Peyer's patch (tissue), 4 donors: ENCODE measurements around the gene PHACTR1. TPM values are rescaled to one million over a fixed set of nuclear protein-coding genes. Genes with fewer than 3 reads are reported as not detected.

ENCODE experiments used
- DNase-seq, 3 donors: peaks; one replicate each; pipeline ENCODE4 v3.0.0-alpha.2; 2017 to 2019
- H3K27ac ChIP-seq, 4 donors: fragments of 200-600 bp; sonication (generic); one replicate each; pipeline ENCODE4 v1.5.1; 2016 to 2019
- H3K27me3 ChIP-seq, 2 donors: fragments of 200-600 bp; sonication (generic); one replicate each; pipeline ENCODE4 v1.5.1; 2019
- H3K36me3 ChIP-seq, 3 donors: fragments of 200-600 bp; sonication (generic); one replicate each; pipeline ENCODE4 v1.5.1; 2016 to 2019
- H3K4me1 ChIP-seq, 4 donors: fragments of 200-600 bp; sonication (generic); one replicate each; pipeline ENCODE4 v1.5.1; 2016 to 2019
- H3K4me3 ChIP-seq, 4 donors: fragments of 200-600 bp; sonication (generic); 1 replicate in 3 of 4; 2 replicates in 1 of 4; pipeline ENCODE4 v1.5.1; 2016 to 2019; ENCODE audit warnings: mild to moderate bottlenecking in 1 of 4
- H3K9me3 ChIP-seq, 4 donors: fragments of 200-600 bp; sonication (generic); one replicate each; pipeline ENCODE4 v1.5.1; 2016 to 2019; ENCODE audit warnings: mild to moderate bottlenecking in 1 of 4
- POLR2A ChIP-seq, 2 donors: fragments of 450-650 bp; IDR thresholded peaks; one replicate each; pipeline ENCODE4 v1.5.1; 2017; ENCODE audit warnings: antibody characterized with exemption in 2 of 2, mild to moderate bottlenecking in 2 of 2, moderate library complexity in 2 of 2
- total RNA-seq, 4 donors: library from RNA; depleted of rRNA; stranded (reverse); fragments of >200 nt; gene quantifications; one replicate each; pipeline ENCODE4 v1.1.0, GENCODE V29; 2016
- TF ChIP-seq, protein P1 (sequence below), 6 experiments: fragments of 450-650 bp in 4 of 6; fragments of 200-600 bp in 2 of 6; sonication (generic) in 1 of 6; IDR thresholded peaks; one replicate each; pipeline ENCODE4 v1.5.1; 2017 to 2019; ENCODE audit warnings: antibody characterized with exemption in 6 of 6, mild to moderate bottlenecking in 3 of 6, moderate library complexity in 1 of 6

PHACTR1 gene
- total RNA-seq, 4 donors from 2014 or later, result 0.35 to 19.0 (median 1.7) TPM

DNA sequence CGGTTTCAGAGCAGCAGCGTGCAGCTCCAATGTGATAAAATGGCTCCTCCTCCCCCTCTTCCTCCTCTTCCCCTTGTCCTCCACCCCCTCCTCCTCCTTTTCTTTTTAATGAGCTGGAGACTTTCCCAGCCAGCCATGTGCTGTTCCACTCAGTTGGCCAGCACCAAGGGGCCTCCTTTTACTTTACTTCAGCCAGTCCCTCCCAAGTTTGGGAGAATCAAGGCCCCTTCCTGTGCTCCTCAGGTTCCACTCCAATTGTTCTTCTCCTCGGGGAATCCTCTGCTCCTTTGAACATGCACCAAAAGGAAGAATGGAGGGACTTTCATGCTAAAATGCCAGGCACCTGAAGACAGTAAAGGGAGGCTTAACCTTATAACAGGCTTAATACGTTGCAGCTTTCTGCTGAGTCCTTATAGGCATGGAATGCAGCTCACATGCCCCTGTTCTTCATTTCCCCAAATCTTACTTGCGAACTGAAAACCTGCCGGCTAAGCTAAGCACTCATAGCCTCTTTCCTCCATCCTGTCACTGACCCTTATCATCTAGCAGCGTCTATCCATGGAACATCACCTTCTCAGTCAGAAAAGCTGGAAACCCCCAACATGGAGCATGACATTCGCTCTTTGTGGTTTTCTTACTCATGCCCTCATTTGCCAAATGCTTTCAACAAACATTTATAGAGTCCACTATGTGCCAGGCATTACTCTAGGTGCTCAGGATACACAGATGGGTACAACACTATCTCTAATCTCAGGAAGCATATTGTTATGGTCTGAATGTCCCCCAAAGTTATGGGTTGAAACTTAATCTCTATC lies 170.6 kb downstream of the PHACTR1 start:
- peaks cover 0 to 3% (median 0%) of the 10 kb centered on the region in 4 donors for H3K9me3 ChIP-seq
- no peak for DNase-seq

DNA sequence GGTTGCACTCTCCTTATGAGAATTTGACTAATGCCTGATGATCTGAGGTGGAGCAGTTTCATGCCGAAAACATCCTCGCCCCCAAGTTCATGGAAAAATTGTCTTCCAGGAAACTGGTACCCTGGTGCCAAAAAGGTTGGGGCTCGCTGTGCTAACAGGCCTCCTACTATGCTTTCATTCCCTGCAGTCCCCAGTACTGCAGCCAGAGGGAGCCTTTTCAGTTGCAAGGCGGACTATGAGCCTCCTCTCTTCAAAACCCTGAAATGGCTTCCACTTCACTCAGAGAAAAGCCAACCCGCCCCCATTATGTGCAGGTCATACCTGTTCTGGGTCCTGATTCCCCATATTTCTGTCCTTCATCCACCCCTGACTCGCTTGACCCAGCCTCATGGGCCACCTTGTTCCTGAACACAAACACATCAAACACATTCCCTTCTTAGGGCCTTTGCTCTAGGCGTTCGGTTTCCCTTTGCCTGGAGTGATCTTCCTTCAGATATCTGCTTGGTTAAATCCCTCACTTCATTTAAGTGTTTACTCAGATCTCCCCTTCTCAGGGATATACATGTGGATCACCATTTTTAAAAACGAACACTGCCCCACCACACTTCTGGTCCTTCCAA lies 173.7 kb downstream of the PHACTR1 start:
- TF ChIP-seq POLR2A (IDR thresholded peaks at IDR 0.05), result no peak
- TF ChIP-seq, protein P1, sequence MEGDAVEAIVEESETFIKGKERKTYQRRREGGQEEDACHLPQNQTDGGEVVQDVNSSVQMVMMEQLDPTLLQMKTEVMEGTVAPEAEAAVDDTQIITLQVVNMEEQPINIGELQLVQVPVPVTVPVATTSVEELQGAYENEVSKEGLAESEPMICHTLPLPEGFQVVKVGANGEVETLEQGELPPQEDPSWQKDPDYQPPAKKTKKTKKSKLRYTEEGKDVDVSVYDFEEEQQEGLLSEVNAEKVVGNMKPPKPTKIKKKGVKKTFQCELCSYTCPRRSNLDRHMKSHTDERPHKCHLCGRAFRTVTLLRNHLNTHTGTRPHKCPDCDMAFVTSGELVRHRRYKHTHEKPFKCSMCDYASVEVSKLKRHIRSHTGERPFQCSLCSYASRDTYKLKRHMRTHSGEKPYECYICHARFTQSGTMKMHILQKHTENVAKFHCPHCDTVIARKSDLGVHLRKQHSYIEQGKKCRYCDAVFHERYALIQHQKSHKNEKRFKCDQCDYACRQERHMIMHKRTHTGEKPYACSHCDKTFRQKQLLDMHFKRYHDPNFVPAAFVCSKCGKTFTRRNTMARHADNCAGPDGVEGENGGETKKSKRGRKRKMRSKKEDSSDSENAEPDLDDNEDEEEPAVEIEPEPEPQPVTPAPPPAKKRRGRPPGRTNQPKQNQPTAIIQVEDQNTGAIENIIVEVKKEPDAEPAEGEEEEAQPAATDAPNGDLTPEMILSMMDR (IDR thresholded peaks at IDR 0.05), result peak in 4 of 6 experiments; percentile 29 to 45 (median 34)
- Histone ChIP-seq H3K9me3 (peaks cover 0 to 3% (median 0%) of the 10 kb centered on the region in 4 donors), H3K4me3 (no peak overlapping the region), H3K36me3 (no peaks in the 10 kb centered on the region), H3K27ac (no peak overlapping the region), H3K27me3 (no peaks in the 10 kb centered on the region), H3K4me1 (no peaks in the 10 kb centered on the region)
- DNase-seq, result peak in 1 of 3 donors; percentile 65

More for the DNA sequence above, 170.6 kb downstream of the PHACTR1 start:
- TF ChIP-seq POLR2A (IDR thresholded peaks at IDR 0.05), result no peak
- Histone ChIP-seq H3K27me3 (no peaks in the 10 kb centered on the region), H3K36me3 (no peaks in the 10 kb centered on the region), H3K4me3 (no peak overlapping the region), H3K27ac (no peak overlapping the region), H3K4me1 (no peaks in the 10 kb centered on the region)

DNA sequence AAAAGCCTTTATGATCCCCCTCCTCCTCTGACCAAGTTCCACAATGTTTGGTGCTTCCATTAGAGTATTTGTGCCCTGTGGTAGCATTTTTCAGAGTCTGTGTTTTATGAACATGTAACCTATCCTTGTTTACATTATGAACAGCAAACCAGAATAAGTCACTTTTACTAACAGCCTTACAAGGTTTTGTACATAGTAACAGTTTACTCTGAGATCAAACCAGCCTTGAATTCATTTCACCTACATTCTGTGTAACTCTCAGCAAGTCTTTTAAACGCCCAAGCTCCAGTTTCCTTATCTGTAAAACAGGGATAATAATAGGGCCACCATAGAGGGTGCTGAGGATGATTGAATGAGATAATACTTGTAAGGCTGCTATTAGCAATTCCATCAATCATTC lies 175.0 kb downstream of the PHACTR1 start:
- Histone ChIP-seq H3K27me3 (no peaks in the 10 kb centered on the region), H3K4me1 (peaks cover 0 to 5% (median 0%) of the 10 kb centered on the region in 4 donors), H3K36me3 (no peaks in the 10 kb centered on the region), H3K4me3 (no peak overlapping the region), H3K9me3 (peaks cover 0 to 3% (median 0%) of the 10 kb centered on the region in 4 donors), H3K27ac (no peak overlapping the region)
- no peak for DNase-seq
- TF ChIP-seq, protein P1 (IDR thresholded peaks at IDR 0.05), result no peak
- TF ChIP-seq POLR2A (IDR thresholded peaks at IDR 0.05), result no peak

DNA sequence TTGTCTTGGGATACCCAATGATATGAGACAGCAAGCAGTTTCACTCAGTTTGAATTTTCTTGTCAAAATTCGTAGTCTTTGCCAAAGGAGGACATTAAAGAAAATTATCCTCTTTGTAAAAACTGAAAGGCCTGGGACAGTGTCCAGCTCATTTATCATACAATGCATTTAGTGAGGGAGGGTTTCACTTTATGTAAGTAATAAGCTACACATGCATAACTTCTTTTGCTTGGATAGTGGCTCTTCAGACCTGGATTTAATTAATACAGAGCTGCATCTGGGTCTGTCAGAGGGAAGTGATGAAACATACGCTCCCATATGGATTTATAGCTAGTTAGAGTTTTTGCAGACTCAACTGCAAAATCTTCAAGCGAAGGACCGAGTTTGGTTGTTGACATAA lies 175.6 kb downstream of the PHACTR1 start:
- no peak overlapping the region for H3K27ac ChIP-seq
- H3K4me1 ChIP-seq, result peaks cover 0 to 5% (median 0%) of the 10 kb centered on the region in 4 donors
- peaks cover 0 to 3% (median 0%) of the 10 kb centered on the region in 4 donors for H3K9me3 ChIP-seq
- TF ChIP-seq, protein P1 (IDR thresholded peaks at IDR 0.05), result no peak
- TF ChIP-seq POLR2A (IDR thresholded peaks at IDR 0.05), result no peak
- no peaks in the 10 kb centered on the region for H3K36me3 ChIP-seq
- no peaks in the 10 kb centered on the region for H3K27me3 ChIP-seq
- H3K4me3 ChIP-seq, result no peak overlapping the region
- DNase-seq, result no peak

DNA sequence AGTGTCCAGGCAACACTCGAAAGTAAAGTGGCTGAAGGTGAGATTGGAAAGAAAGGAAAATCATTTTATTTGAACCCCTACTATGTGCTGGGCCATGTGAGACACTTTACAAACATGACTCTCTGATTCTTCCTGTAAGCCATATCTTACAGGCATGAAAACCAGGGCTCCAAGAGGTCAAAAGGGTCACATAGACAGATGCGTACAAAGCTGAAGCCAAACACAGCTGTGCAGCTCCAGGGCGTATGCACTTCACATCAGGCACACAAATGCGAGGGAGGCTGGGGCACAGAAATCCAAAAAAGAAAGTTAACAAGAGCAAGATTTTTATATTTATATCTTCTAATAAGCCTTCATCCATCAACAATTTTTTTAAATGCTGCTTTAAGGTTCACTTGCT lies 176.5 kb downstream of the PHACTR1 start:
- TF ChIP-seq, protein P1 (IDR thresholded peaks at IDR 0.05), result no peak
- no peak for TF ChIP-seq POLR2A (IDR thresholded peaks at IDR 0.05)
- no peaks in the 10 kb centered on the region for H3K27me3 ChIP-seq
- H3K36me3 ChIP-seq, result no peaks in the 10 kb centered on the region
- H3K9me3 ChIP-seq, result peaks cover 0 to 3% (median 0%) of the 10 kb centered on the region in 4 donors
- no peak for DNase-seq
- H3K27ac ChIP-seq, result no peak overlapping the region
- no peak overlapping the region for H3K4me3 ChIP-seq
- peaks cover 0 to 5% (median 0%) of the 10 kb centered on the region in 4 donors for H3K4me1 ChIP-seq

DNA sequence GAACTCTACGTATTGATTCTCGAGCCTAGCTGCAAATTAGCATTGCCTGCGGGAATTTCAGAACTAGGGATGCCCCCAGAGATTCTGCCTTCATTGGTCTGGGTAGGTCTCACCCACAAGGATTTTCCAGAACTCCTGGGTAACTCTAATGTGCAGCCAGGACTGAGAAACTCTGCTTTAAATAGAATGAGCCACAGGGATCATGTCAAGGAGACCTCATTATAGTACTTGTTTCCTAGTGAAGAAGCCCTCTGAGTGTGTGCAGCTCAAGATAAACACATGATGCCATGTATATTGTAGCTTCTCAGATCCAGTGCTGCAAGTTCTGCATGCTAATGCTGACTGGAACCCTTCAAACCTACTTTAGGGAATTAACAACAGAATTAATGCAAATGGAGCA lies 179.2 kb downstream of the PHACTR1 start:
- no peaks in the 10 kb centered on the region for H3K36me3 ChIP-seq
- H3K4me3 ChIP-seq, result no peak overlapping the region
- peaks cover 0 to 8% (median 0%) of the 10 kb centered on the region in 4 donors for H3K4me1 ChIP-seq
- no peak overlapping the region for H3K27ac ChIP-seq
- H3K27me3 ChIP-seq, result no peaks in the 10 kb centered on the region
- no peak for DNase-seq
- no peak for TF ChIP-seq POLR2A (IDR thresholded peaks at IDR 0.05)
- TF ChIP-seq, protein P1 (IDR thresholded peaks at IDR 0.05), result no peak
- no peaks in the 10 kb centered on the region for H3K9me3 ChIP-seq
